Astrocyte (in vitro differentiated cells and primary cell): ENCODE measurements around the gene GPS2.

Experiments used
- CTCF ChIP-seq: IDR thresholded peaks from 2 replicates; pipeline ENCODE4 v1.5.1; 2011; ENCODE audit warnings: low read depth, mild to moderate bottlenecking, inconsistent platforms, low read length, moderate library complexity; ENCODE audit not compliant: insufficient read depth
- EZH2 ChIP-seq: IDR thresholded peaks from 2 replicates; pipeline ENCODE4 v1.6.1; 2012; ENCODE audit warnings: mild to moderate bottlenecking, low read length, inconsistent platforms; ENCODE audit not compliant: insufficient read depth

GRCh38 chr17:7322520-7323194 lies 7.5 kb upstream of the GPS2 start:
- no peak for TF ChIP-seq CTCF
- TF ChIP-seq EZH2 = no peak
